ENCODE measurements around the gene MOB3C.

Gene MOB3C

DNA sequence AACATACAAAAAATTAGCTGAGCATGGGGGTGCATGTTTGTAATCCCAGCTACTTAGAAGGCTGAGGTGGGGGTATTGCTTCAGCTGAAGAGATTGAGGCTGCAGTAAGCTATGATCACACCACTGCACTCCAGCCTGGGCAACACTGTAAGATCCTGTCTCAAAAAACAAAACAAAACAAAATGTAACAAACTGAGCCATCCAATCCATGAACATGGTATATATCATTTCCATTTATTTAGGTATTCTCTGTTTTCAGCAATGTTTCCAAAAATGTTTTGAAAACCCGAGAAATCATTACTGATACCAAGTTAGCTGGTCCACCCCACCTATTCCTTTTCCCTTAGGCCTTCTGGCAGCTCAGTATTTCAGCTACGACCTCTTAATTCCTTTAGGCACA lies 33.2 kb upstream of the MOB3C start:
- no peak for DNase-seq (ENCODE audit: extremely low spot score)
- TF ChIP-seq, protein P1, sequence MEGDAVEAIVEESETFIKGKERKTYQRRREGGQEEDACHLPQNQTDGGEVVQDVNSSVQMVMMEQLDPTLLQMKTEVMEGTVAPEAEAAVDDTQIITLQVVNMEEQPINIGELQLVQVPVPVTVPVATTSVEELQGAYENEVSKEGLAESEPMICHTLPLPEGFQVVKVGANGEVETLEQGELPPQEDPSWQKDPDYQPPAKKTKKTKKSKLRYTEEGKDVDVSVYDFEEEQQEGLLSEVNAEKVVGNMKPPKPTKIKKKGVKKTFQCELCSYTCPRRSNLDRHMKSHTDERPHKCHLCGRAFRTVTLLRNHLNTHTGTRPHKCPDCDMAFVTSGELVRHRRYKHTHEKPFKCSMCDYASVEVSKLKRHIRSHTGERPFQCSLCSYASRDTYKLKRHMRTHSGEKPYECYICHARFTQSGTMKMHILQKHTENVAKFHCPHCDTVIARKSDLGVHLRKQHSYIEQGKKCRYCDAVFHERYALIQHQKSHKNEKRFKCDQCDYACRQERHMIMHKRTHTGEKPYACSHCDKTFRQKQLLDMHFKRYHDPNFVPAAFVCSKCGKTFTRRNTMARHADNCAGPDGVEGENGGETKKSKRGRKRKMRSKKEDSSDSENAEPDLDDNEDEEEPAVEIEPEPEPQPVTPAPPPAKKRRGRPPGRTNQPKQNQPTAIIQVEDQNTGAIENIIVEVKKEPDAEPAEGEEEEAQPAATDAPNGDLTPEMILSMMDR (IDR thresholded peaks at IDR 0.05; ENCODE audit: control extremely low read depth, extremely low read depth, low read depth, missing control alignments) = no peak
- ChIA-PET POLR2A (no interaction called here), CTCF (interaction anchor here (1.4 kb wide), 1 partner anchor 26 kb away, joined by 3 read pairs; no protein-coding TSS in a partner anchor)

DNA sequence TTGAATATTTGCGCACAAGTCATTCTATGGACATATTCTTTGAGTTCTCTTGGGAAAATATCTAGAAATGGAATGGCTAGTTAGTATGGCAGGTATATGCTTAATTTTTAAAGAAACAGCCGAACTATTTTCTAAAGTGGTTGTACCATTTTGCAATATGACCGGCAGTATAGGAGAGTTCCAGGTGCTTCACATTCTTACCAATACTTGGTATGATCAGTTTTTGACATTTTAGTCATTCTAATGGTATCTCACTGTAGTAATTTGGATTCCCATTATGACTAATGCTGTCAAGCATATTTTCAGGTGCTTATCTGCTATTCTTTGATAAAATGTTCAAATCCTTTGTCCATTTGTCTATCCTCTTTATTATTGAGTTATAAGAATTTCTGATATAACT lies 31.0 kb upstream of the MOB3C start:
- POLR2A ChIA-PET = no interaction called here
- DNase-seq (ENCODE audit: extremely low spot score) = no peak
- CTCF ChIA-PET = interaction anchor here (1.2 to 1.3 kb wide), 3 partner anchors 10 to 80 kb away, joined by 3 read pairs; no protein-coding TSS in a partner anchor
- TF ChIP-seq, protein P1 (IDR thresholded peaks at IDR 0.05; ENCODE audit: control extremely low read depth, extremely low read depth, low read depth, missing control alignments) = no peak

DNA sequence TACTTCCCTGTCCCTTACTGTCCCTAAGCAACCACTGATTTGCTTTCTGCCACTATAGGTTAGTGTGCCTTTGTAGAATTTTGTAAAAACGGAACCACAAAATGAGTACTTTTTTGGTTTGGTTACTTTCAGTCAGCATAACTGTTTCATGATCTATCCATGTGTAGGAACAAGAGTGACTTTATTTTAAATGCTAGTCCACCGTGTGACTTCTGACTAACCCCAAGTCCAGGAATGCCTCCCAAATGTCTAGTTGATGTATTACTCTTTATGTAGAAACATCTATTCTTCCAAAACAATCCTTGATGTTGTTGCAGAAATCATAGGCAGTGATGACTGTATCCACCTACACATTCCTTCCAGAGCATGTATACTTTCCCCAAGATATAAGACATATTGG lies 30.2 kb upstream of the MOB3C start:
- DNase-seq (ENCODE audit: extremely low spot score) = no peak
- TF ChIP-seq, protein P1 (IDR thresholded peaks at IDR 0.05; ENCODE audit: control extremely low read depth, extremely low read depth, low read depth, missing control alignments) = no peak
- CTCF ChIA-PET = interaction anchor here (1.3 kb wide), 2 partner anchors 10 to 34 kb away, joined by 3 read pairs; no protein-coding TSS in a partner anchor
- POLR2A ChIA-PET = no interaction called here

DNA sequence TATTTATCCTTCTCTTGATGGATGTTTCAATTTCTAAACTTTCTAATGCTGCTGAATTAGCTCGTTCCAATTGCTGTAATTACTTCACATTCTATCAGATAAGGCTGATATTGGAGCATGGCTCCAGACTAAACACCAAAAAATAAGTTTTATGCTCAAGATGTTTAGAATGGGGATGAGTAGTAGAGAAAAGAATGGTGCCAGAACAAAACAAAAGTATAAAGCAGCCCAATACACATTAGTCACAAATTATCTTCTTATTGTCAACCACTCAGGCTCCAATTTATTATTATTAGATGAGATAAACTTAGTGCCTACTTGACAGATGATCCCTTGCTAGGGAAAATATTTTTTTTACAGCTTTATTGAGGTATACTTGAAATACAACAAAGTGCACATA lies 29.7 kb upstream of the MOB3C start:
- TF ChIP-seq, protein P1 (IDR thresholded peaks at IDR 0.05; ENCODE audit: control extremely low read depth, extremely low read depth, low read depth, missing control alignments) = no peak
- DNase-seq (ENCODE audit: extremely low spot score) = no peak
- POLR2A ChIA-PET = no interaction called here
- CTCF ChIA-PET = interaction anchor here (1.3 kb wide), 1 partner anchor 35 kb away, joined by 3 read pairs; no protein-coding TSS in a partner anchor

DNA sequence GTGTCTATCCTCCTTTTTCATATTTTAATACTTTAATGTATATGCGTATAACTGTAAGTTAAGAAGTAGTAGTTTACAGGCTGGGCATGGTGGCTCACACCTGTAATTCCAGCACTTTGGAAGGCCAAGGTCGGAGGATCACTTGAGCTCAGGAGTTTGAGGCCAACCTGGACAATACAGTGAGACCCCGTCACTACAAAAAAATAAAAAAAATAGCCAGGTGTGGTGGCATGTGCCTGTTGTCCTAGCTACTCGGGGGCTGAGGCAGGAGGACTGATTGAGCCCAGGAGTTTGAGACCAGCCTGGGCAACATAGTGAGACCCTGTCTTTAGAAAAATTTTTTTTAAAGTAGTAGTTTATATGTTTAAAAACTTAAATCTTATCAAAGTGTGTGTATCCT lies 29.2 kb upstream of the MOB3C start:
- no peak for DNase-seq (ENCODE audit: extremely low spot score)
- TF ChIP-seq, protein P1 (IDR thresholded peaks at IDR 0.05; ENCODE audit: control extremely low read depth, extremely low read depth, low read depth, missing control alignments) = no peak
- CTCF ChIA-PET = interaction anchor here (1.3 kb wide), 1 partner anchor 35 kb away, joined by 3 read pairs; no protein-coding TSS in a partner anchor
- POLR2A ChIA-PET = no interaction called here

DNA sequence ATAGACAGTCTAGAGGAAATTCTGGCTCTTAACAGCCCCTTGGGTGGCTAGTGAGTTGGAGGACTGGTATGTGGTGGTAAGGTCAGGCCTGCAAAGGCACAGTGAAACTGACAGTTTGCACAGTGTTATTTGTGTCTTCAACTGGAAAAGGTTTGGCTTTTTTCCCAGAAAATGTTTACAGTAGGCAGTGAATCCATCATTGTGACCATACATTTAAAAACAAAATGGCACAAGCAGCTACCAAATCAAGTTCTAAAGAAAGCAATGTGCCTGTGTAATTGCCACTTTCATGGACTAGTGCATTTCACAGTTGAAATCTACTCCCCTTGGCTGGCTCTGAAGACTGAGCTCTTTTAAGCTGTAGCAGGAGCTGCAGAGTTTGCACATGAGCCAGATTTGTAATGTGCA lies 26.8 kb upstream of the MOB3C start:
- no peak for DNase-seq (ENCODE audit: extremely low spot score)
- ChIA-PET POLR2A (no interaction called here), CTCF (interaction anchor here (0.9 to 1.5 kb wide), 2 partner anchors 9 to 12 kb away, joined by 3 read pairs; no protein-coding TSS in a partner anchor)
- TF ChIP-seq, protein P1 (IDR thresholded peaks at IDR 0.05; ENCODE audit: control extremely low read depth, extremely low read depth, low read depth, missing control alignments) = no peak
